Ishikawa (cell line): Measurements from ENCODE around the gene PKNOX2.
A peak's percentile ranks its signal among the peaks of the same experiment; 100 is the strongest.

ENCODE experiments used
- CEBPB ChIP-seq: IDR thresholded peaks from 2 replicates; pipeline ENCODE4 v1.6.1; 2012
- CREB1 ChIP-seq: IDR thresholded peaks from 2 replicates; pipeline ENCODE4 v1.6.1; 2012; ENCODE audit warnings: low read depth
- EGR1 ChIP-seq: IDR thresholded peaks from 2 replicates; pipeline ENCODE4 v1.6.1; 2012
- EP300 ChIP-seq: IDR thresholded peaks from 2 replicates; pipeline ENCODE4 v1.6.1; 2012; ENCODE audit warnings: borderline replicate concordance
- FOXM1 ChIP-seq: IDR thresholded peaks from 2 replicates; pipeline ENCODE4 v1.6.1; 2012; ENCODE audit warnings: low read depth, borderline replicate concordance
- MAX ChIP-seq: IDR thresholded peaks from 2 replicates; pipeline ENCODE4 v1.6.1; 2012
- NFIC ChIP-seq: IDR thresholded peaks from 2 replicates; pipeline ENCODE4 v1.6.1; 2012
- RAD21 ChIP-seq: IDR thresholded peaks from 2 replicates; pipeline ENCODE4 v1.6.1; 2012; ENCODE audit warnings: low read depth
- REST ChIP-seq: IDR thresholded peaks from 2 replicates; pipeline ENCODE4 v1.6.1; 2012; ENCODE audit warnings: low read depth, mild to moderate bottlenecking
- TAF1 ChIP-seq: IDR thresholded peaks from 2 replicates; pipeline ENCODE4 v1.6.1; 2012; ENCODE audit warnings: low read depth, mild to moderate bottlenecking
- TCF12 ChIP-seq: IDR thresholded peaks from 2 replicates; pipeline ENCODE4 v1.6.1; 2012; ENCODE audit warnings: low read depth
- TEAD4 ChIP-seq: IDR thresholded peaks from 2 replicates; pipeline ENCODE4 v1.6.1; 2012
- USF1 ChIP-seq: IDR thresholded peaks from 2 replicates; pipeline ENCODE4 v1.6.1; 2012
- YY1 ChIP-seq: IDR thresholded peaks from 2 replicates; pipeline ENCODE4 v1.6.1; 2012; ENCODE audit warnings: low read depth
- ZBTB7A ChIP-seq: IDR thresholded peaks from 2 replicates; pipeline ENCODE4 v1.6.1; 2012; ENCODE audit warnings: low read depth

The PKNOX2 gene

GRCh38 chr11:125262194-125262829 is 97.8 kb downstream of the PKNOX2 start:
- TF ChIP-seq REST = no peak
- TF ChIP-seq YY1 = no peak
- no peak for TF ChIP-seq RAD21
- TF ChIP-seq TCF12 = no peak
- no peak for TF ChIP-seq CREB1
- TF ChIP-seq CEBPB = no peak
- TF ChIP-seq MAX = no peak
- no peak for TF ChIP-seq EP300
- no peak for TF ChIP-seq TEAD4
- TF ChIP-seq USF1 = no peak
- TF ChIP-seq NFIC = no peak
- TF ChIP-seq TAF1 = no peak
- TF ChIP-seq FOXM1 = no peak
- TF ChIP-seq ZBTB7A = no peak
- TF ChIP-seq EGR1 = no peak

GRCh38 chr11:125262830-125263218 is 98.3 kb downstream of the PKNOX2 start:
- TF ChIP-seq TEAD4 (no peak), NFIC (no peak), EGR1 (no peak), CREB1 (no peak), TCF12 (no peak), TAF1 (no peak), RAD21 (no peak), USF1 (no peak), CEBPB (no peak), FOXM1 (no peak), EP300 (no peak), YY1 (no peak), ZBTB7A (no peak), REST (no peak), MAX (no peak)

GRCh38 chr11:125263268-125263790 is 98.8 kb downstream of the PKNOX2 start:
- peak; percentile 31; the same call in 1 of the 2 replicates for TF ChIP-seq MAX
- TF ChIP-seq TAF1 = no peak

GRCh38 chr11:125264100-125265022 is 99.8 kb downstream of the PKNOX2 start:
- TF ChIP-seq TAF1 (no peak), TEAD4 (no peak)

GRCh38 chr11:125267548-125267947 is 103.0 kb downstream of the PKNOX2 start:
- no peak for TF ChIP-seq MAX
- TF ChIP-seq TCF12 = no peak
- no peak for TF ChIP-seq TAF1
- TF ChIP-seq TEAD4 = no peak
- TF ChIP-seq RAD21 = no peak
- no peak for TF ChIP-seq NFIC
- TF ChIP-seq FOXM1 = no peak
